Neuronal stem cell (in vitro differentiated cells): ENCODE data around the gene LRRC49.

ENCODE experiments used
- DNase-seq: peaks from one replicate; pipeline ENCODE4 v3.0.0-alpha.2; 2013; ENCODE audit warnings: low spot score
- H2AFZ ChIP-seq: one replicate; pipeline ENCODE4 v1.6.1; 2013; ENCODE audit warnings: mild to moderate bottlenecking, low read length, inconsistent platforms
- H2AK5ac ChIP-seq: 2 replicates; pipeline ENCODE4 v1.6.1; 2013; ENCODE audit warnings: low read depth, mild to moderate bottlenecking, inconsistent platforms, low read length, moderate library complexity, mixed read lengths
- H2BK120ac ChIP-seq: 2 replicates; pipeline ENCODE4 v1.6.1; 2013; ENCODE audit warnings: low read depth, mild to moderate bottlenecking, inconsistent platforms, low read length, moderate library complexity, mixed read lengths
- H2BK12ac ChIP-seq: one replicate; pipeline ENCODE4 v1.6.1; 2013; ENCODE audit warnings: low read length, inconsistent platforms
- H2BK15ac ChIP-seq: 2 replicates; pipeline ENCODE4 v1.6.1; 2013; ENCODE audit warnings: mild to moderate bottlenecking, low read length, inconsistent platforms, mixed read lengths
- H2BK5ac ChIP-seq: one replicate; pipeline ENCODE4 v1.6.1; 2013; ENCODE audit warnings: inconsistent platforms, mild to moderate bottlenecking, low read length, moderate library complexity
- H3K14ac ChIP-seq: one replicate; pipeline ENCODE4 v1.6.1; 2013; ENCODE audit warnings: low read length, inconsistent platforms
- H3K18ac ChIP-seq: 2 replicates; pipeline ENCODE4 v1.6.1; 2013; ENCODE audit warnings: low read length, inconsistent platforms
- H3K23ac ChIP-seq: 2 replicates; pipeline ENCODE4 v1.6.1; 2013; ENCODE audit warnings: low read depth, mild to moderate bottlenecking, mixed read lengths, low read length, inconsistent platforms; ENCODE audit not compliant: poor library complexity
- H3K27ac ChIP-seq: replicated peaks from 3 replicates; pipeline ENCODE4 v1.5.1; 2013; ENCODE audit warnings: low read length, inconsistent platforms
- H3K27me3 ChIP-seq, 3 experiments: 2 replicates each; pipeline ENCODE4 v1.6.1; 2013; ENCODE audit warnings: low read length in 3 of 3, mild to moderate bottlenecking in 2 of 3, inconsistent platforms in 1 of 3, low read depth in 1 of 3, mixed read lengths in 1 of 3, moderate library complexity in 1 of 3; ENCODE audit not compliant: control insufficient read depth in 3 of 3, insufficient read depth in 3 of 3
- H3K36me3 ChIP-seq, 2 donors: replicated peaks in 1 of 2; 2 replicates each; pipeline ENCODE4 v1.6.1; 2013; ENCODE audit warnings: low read length in 2 of 2; ENCODE audit not compliant: control insufficient read depth in 2 of 2, insufficient read depth in 2 of 2
- H3K4ac ChIP-seq: 2 replicates; pipeline ENCODE4 v1.6.1; 2013; ENCODE audit warnings: inconsistent platforms, mild to moderate bottlenecking, low read length, moderate library complexity
- H3K4me1 ChIP-seq, 2 donors: 1 replicate in 1 of 2; 2 replicates in 1 of 2; pipeline ENCODE4 v1.6.1; 2013; ENCODE audit warnings: low read length in 2 of 2, low read depth in 1 of 2; ENCODE audit not compliant: control insufficient read depth in 2 of 2, insufficient read depth in 1 of 2
- H3K4me2 ChIP-seq: one replicate; pipeline ENCODE4 v1.6.1; 2013; ENCODE audit warnings: mild to moderate bottlenecking, low read length, inconsistent platforms; ENCODE audit not compliant: insufficient read depth, poor library complexity, severe bottlenecking
- H3K4me3 ChIP-seq, 2 donors: 2 replicates each; pipeline ENCODE4 v1.5.1; 2013; ENCODE audit warnings: low read length in 2 of 2, mild to moderate bottlenecking in 2 of 2, inconsistent platforms in 1 of 2, moderate library complexity in 1 of 2
- H3K79me1 ChIP-seq: one replicate; pipeline ENCODE4 v1.6.1; 2013; ENCODE audit warnings: low read depth, mild to moderate bottlenecking, inconsistent platforms, low read length, moderate library complexity
- H3K9ac ChIP-seq: one replicate; pipeline ENCODE4 v1.6.1; 2013; ENCODE audit warnings: mild to moderate bottlenecking, low read depth, low read length, inconsistent platforms; ENCODE audit not compliant: poor library complexity
- H3K9me3 ChIP-seq, 2 donors: replicated peaks in 1 of 2; 2 replicates each; pipeline versions ENCODE3 to v1.6.1; 2013; ENCODE audit warnings: low read length in 2 of 2, mild to moderate bottlenecking in 2 of 2, inconsistent platforms in 1 of 2, low read depth in 1 of 2, mixed read lengths in 1 of 2, moderate library complexity in 1 of 2; ENCODE audit not compliant: control insufficient read depth in 2 of 2, insufficient read depth in 1 of 2
- H4K8ac ChIP-seq: one replicate; pipeline ENCODE4 v1.6.1; 2013; ENCODE audit warnings: low read depth, mild to moderate bottlenecking, inconsistent platforms, low read length, moderate library complexity
- H4K91ac ChIP-seq: one replicate; pipeline ENCODE4 v1.6.1; 2013; ENCODE audit warnings: low read length, low read depth, mild to moderate bottlenecking, inconsistent platforms; ENCODE audit not compliant: poor library complexity
- WGBS, 2 donors: extraction: QIAGEN DNeasy Blood & Tissue Kit; methylation state at CpG; one replicate each; pipeline ENCODE4 v1.1.7; 2013; ENCODE audit warnings: missing lambda C conversion rate in 2 of 2, mixed read lengths in 1 of 2; ENCODE audit not compliant: insufficient read length in 2 of 2, insufficient replicate concordance in 1 of 2; ENCODE audit errors: extremely low coverage in 2 of 2; 5-methylcytosine and 5-hydroxymethylcytosine counted together

Gene LRRC49

GRCh38 chr15:70995383-70995970 is 102.9 kb downstream of the LRRC49 start:
- Histone ChIP-seq H3K18ac (no peak overlapping the region), H3K27me3 (no peaks in the 10 kb centered on the region), H2BK120ac (no peak overlapping the region), H3K4me1 (no peaks in the 10 kb centered on the region), H2AFZ (no peak overlapping the region), H2AK5ac (no peak overlapping the region), H2BK15ac (no peak overlapping the region), H3K79me1 (no peaks in the 10 kb centered on the region), H4K91ac (no peak overlapping the region), H2BK12ac (no peak overlapping the region), H3K23ac (no peak overlapping the region), H3K14ac (no peak overlapping the region), H3K36me3 (peaks cover 5 to 6% of the 10 kb centered on the region in 2 donors), H2BK5ac (no peak overlapping the region), H3K27ac (no peak overlapping the region), H3K9ac (no peak overlapping the region), H4K8ac (no peak overlapping the region), H3K4me2 (no peak overlapping the region), H3K9me3 (peaks cover 4 to 23% of the 10 kb centered on the region in 2 donors), H3K4ac (no peak overlapping the region), H3K4me3 (no peak overlapping the region)
- no peak for DNase-seq
- no CpG with 5 or more reads among the region's 5 CpGs for WGBS, 2 donors

- DNase-seq: no peak
- Histone ChIP-seq H2BK120ac (no peak overlapping the region), H3K18ac (no peak overlapping the region), H3K27me3 (no peaks in the 10 kb centered on the region), H3K4me3 (no peak overlapping the region), H2AFZ (no peak overlapping the region), H3K4me2 (no peak overlapping the region), H3K36me3 (no peaks in the 10 kb centered on the region), H2BK12ac (no peak overlapping the region), H2AK5ac (no peak overlapping the region), H2BK5ac (no peak overlapping the region), H3K79me1 (no peaks in the 10 kb centered on the region), H3K4ac (no peak overlapping the region), H3K4me1 (no peaks in the 10 kb centered on the region), H4K8ac (no peak overlapping the region), H3K9ac (no peak overlapping the region), H3K14ac (no peak overlapping the region), H3K9me3 (peaks cover 0 to 14% of the 10 kb centered on the region in 2 donors), H3K23ac (no peak overlapping the region), H2BK15ac (no peak overlapping the region), H4K91ac (no peak overlapping the region), H3K27ac (no peak overlapping the region)
Observed at GRCh38 chr15:70998319-70998718, 105.7 kb downstream of the LRRC49 start.

- Histone ChIP-seq H3K4ac (no peak overlapping the region), H3K36me3 (no peaks in the 10 kb centered on the region), H3K18ac (no peak overlapping the region), H4K91ac (no peak overlapping the region), H3K27me3 (no peaks in the 10 kb centered on the region), H2AK5ac (no peak overlapping the region), H2BK120ac (no peak overlapping the region), H3K27ac (no peak overlapping the region), H3K4me2 (no peak overlapping the region), H2BK5ac (no peak overlapping the region), H3K4me3 (no peak overlapping the region), H3K23ac (no peak overlapping the region), H2BK15ac (no peak overlapping the region), H3K9me3 (peaks cover 0 to 13% of the 10 kb centered on the region in 2 donors), H3K14ac (no peak overlapping the region), H3K4me1 (no peaks in the 10 kb centered on the region), H3K9ac (no peak overlapping the region), H3K79me1 (no peaks in the 10 kb centered on the region), H2BK12ac (no peak overlapping the region), H2AFZ (no peak overlapping the region), H4K8ac (no peak overlapping the region)
- no peak for DNase-seq
- no CpG with 5 or more reads among the region's 1 CpG for WGBS, 2 donors
Observed at GRCh38 chr15:71002316-71002715, 109.7 kb downstream of the LRRC49 start.

- Histone ChIP-seq H4K8ac (no peak overlapping the region), H3K9ac (no peak overlapping the region), H3K36me3 (no peaks in the 10 kb centered on the region), H3K4me1 (no peaks in the 10 kb centered on the region), H3K9me3 (peaks cover 0 to 11% of the 10 kb centered on the region in 2 donors), H3K27ac (no peak overlapping the region), H2BK15ac (no peak overlapping the region), H3K23ac (no peak overlapping the region), H2AFZ (no peak overlapping the region), H2BK120ac (no peak overlapping the region), H3K27me3 (no peaks in the 10 kb centered on the region), H3K14ac (no peak overlapping the region), H3K4me2 (no peak overlapping the region), H3K4me3 (no peak overlapping the region), H2BK5ac (no peak overlapping the region), H3K18ac (no peak overlapping the region), H2AK5ac (no peak overlapping the region), H2BK12ac (no peak overlapping the region), H4K91ac (no peak overlapping the region), H3K79me1 (no peaks in the 10 kb centered on the region), H3K4ac (no peak overlapping the region)
- DNase-seq: no peak
Observed at GRCh38 chr15:71003319-71003718, 110.7 kb downstream of the LRRC49 start.
